Testis (tissue), 2 donors: Measurements from ENCODE around the gene KIAA1958.

ENCODE experiments used
- CTCF ChIP-seq, 3 experiments: fragments of 450-650 bp in 2 of 3; fragments of 200-600 bp in 1 of 3; sonication (generic) in 1 of 3; IDR thresholded peaks; one replicate each; pipeline ENCODE4 v1.5.1; 2016 to 2019; ENCODE audit warnings: antibody characterized with exemption in 3 of 3, mild to moderate bottlenecking in 2 of 3, moderate library complexity in 1 of 3
- POLR2A ChIP-seq: fragments of 450-650 bp; IDR thresholded peaks from one replicate; pipeline ENCODE4 v1.6.1; 2017; ENCODE audit warnings: antibody characterized with exemption, mild to moderate bottlenecking, moderate library complexity

DNA sequence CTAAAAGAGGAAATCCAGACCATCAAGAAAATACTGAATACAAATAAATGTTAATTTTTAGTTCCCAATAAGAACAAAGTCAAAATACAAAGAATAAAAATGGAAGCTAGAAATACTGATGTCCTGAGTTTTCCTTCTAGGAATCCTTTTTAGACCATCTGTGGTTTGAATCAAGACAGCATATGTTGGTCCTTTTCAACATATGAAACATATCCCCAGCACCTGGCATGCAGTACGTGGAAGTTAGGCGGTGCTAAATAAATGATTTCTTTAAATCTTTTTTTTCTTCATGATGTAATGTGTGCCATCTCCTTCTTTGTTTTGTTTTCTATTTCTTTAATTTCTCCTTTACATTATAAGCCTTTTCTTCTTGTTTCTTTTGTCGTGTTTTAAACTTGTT lies 34.0 kb downstream of the KIAA1958 start:
- TF ChIP-seq POLR2A: no peak
- TF ChIP-seq CTCF (IDR thresholded peaks at IDR 0.05): no peak
